Keratinocyte (primary cell): Measurements from ENCODE around the gene SH2B2. TPM values are rescaled to one million over a fixed set of nuclear protein-coding genes. Genes with fewer than 3 reads are reported as not detected.
A peak's percentile ranks its signal among the peaks of the same experiment; 100 is the strongest.

Experiments
- DNase-seq: peaks from one replicate; pipeline ENCODE4 v3.0.0-alpha.2; 2011; ENCODE audit warnings: low read depth, missing footprints, low spot score
- FAIRE-seq: peaks from 2 replicates; lab custom pipeline; 2011; peaks lifted over from hg19 to GRCh38; lab: Jason Lieb, UNC
- H2AFZ ChIP-seq: 2 replicates; pipeline ENCODE4 v1.6.0; 2012; ENCODE audit warnings: low read length, control low read depth, inconsistent platforms; ENCODE audit not compliant: control insufficient read depth
- H3K27ac ChIP-seq: 2 replicates; pipeline ENCODE4 v1.5.1; 2011; ENCODE audit warnings: low read length; ENCODE audit not compliant: control insufficient read depth, insufficient read depth
- H3K27me3 ChIP-seq: 3 replicates; pipeline ENCODE4 v1.6.0; 2011; ENCODE audit warnings: low read length; ENCODE audit not compliant: control insufficient read depth, insufficient read depth; ENCODE audit errors: extremely low read depth
- H3K36me3 ChIP-seq, 2 experiments: 2 replicates in 1 of 2; 3 replicates in 1 of 2; pipeline ENCODE4 v1.5.1; 2011; ENCODE audit warnings: low read length in 2 of 2, mild to moderate bottlenecking in 1 of 2; ENCODE audit not compliant: control insufficient read depth in 2 of 2, insufficient read depth in 2 of 2; ENCODE audit errors: extremely low read depth in 1 of 2
- H3K4me1 ChIP-seq: 3 replicates; pipeline ENCODE4 v1.5.1; 2011; ENCODE audit warnings: low read length; ENCODE audit not compliant: control insufficient read depth, insufficient read depth; ENCODE audit errors: extremely low read depth
- H3K4me2 ChIP-seq: 3 replicates; pipeline ENCODE4 v1.6.0; 2011; ENCODE audit warnings: low read depth, low read length; ENCODE audit not compliant: control insufficient read depth, insufficient read depth; ENCODE audit errors: extremely low read depth
- H3K4me3 ChIP-seq, 3 experiments: fragments of 200-600 bp in 1 of 3; sonication (generic) in 1 of 3; 2 replicates in 2 of 3; 3 replicates in 1 of 3; pipeline ENCODE4 v1.5.1; 2011 to 2016; ENCODE audit warnings: low read length in 3 of 3, mild to moderate bottlenecking in 3 of 3, control low read depth in 2 of 3, inconsistent platforms in 1 of 3, low read depth in 1 of 3, mixed read lengths in 1 of 3, mixed run types in 1 of 3, moderate library complexity in 1 of 3; ENCODE audit not compliant: control insufficient read depth in 2 of 3, insufficient read depth in 2 of 3; ENCODE audit errors: extremely low read depth in 1 of 3
- H3K79me2 ChIP-seq: 2 replicates; pipeline ENCODE4 v1.6.0; 2012; ENCODE audit warnings: low read length; ENCODE audit not compliant: control insufficient read depth, insufficient read depth
- H3K9ac ChIP-seq: 3 replicates; pipeline ENCODE4 v1.6.0; 2011; ENCODE audit warnings: low read length; ENCODE audit not compliant: control insufficient read depth, insufficient read depth; ENCODE audit errors: extremely low read depth
- H3K9me1 ChIP-seq: 3 replicates; pipeline ENCODE4 v1.6.0; 2011; ENCODE audit warnings: low read length; ENCODE audit not compliant: control insufficient read depth, insufficient read depth; ENCODE audit errors: extremely low read depth
- H3K9me3 ChIP-seq: 2 replicates; pipeline ENCODE4 v1.5.1; 2012; ENCODE audit warnings: low read depth, low read length; ENCODE audit not compliant: control insufficient read depth
- H4K20me1 ChIP-seq: 3 replicates; pipeline ENCODE4 v1.6.0; 2011; ENCODE audit warnings: low read length; ENCODE audit not compliant: control insufficient read depth, insufficient read depth; ENCODE audit errors: extremely low read depth
- EZH2 ChIP-seq: IDR thresholded peaks from one replicate; pipeline ENCODE4 v1.6.1; 2012; ENCODE audit warnings: inconsistent platforms, mild to moderate bottlenecking, low read length, moderate library complexity
- dilution Hi-C: fragments of 300-500 bp; cut with MboI; formaldehyde crosslinking; loops from one replicate; pipeline ENCODE4 v1.7.0; 2020; ENCODE audit warnings: low sequenced_read_pairs; ENCODE audit not compliant: extremely low pct_ligation_motif_present
- polyA plus RNA-seq, 5 experiments: library from polyadenylated mRNA; depleted of rRNA in 3 of 5; stranded (reverse) in 3 of 5; stranded (forward) in 1 of 5; unstranded in 1 of 5; fragments of >200 nt; gene quantifications; 1 replicate in 1 of 5; 2 replicates in 3 of 5; 3 replicates in 1 of 5; pipeline versions ENCODE4 v1.2.1 to v1.2.3, GENCODE V29; 2011 to 2012; ENCODE audit warnings: missing spikeins in 2 of 5, low read depth in 1 of 5, low replicate concordance in 1 of 5
- TF ChIP-seq, protein P1 (sequence below), 3 experiments: IDR thresholded peaks in 1 of 3; conservative IDR thresholded peaks in 1 of 3; optimal IDR thresholded peaks in 1 of 3; 2 replicates in 2 of 3; 3 replicates in 1 of 3; pipeline versions ENCODE3 to v1.5.1; 2011; ENCODE audit warnings: low read length in 3 of 3, mild to moderate bottlenecking in 3 of 3, moderate library complexity in 2 of 3, control low read depth in 1 of 3, inconsistent platforms in 1 of 3; ENCODE audit not compliant: insufficient read depth in 2 of 3; ENCODE audit errors: extremely low read depth in 1 of 3

Gene SH2B2
- polyA plus RNA-seq, 1 donor (not counting 4 experiments of a cell fraction or from before 2014, with no cell fraction given), result 0.59 TPM

DNA sequence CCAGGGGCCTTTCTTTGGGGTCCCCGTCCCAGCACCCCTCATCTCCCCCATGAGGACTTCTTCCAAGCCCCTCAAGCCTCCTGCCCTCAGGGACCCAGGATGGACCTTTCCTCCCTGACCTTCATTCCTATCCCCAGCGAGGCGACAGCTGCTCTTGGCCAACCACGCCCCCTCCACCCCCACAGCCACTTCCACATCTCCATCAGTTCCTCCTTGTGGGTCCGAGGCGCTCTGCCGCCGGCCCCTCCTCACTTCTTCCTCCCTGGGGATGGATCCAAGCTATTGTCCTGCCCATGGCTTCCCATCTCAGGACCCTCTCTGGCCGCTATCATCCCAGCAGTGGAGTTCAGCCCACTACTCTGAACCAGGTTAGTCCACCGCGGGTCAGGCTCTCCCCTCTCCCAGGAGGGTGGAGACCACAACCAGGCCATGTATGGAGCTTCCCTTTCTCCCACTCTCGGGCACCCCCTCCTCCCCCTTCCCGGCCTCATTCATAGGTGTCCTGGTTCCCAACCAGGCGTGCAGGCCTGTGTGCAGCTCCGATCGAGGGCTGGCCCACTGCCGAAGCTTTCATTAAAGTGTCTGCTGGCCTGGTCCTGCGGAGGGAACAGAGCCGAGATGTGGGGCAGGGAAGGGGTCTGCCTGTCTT lies 1.7 kb upstream of the SH2B2 start:
- Histone ChIP-seq H3K9me1 (no peaks in the 10 kb centered on the region), H4K20me1 (no peaks in the 10 kb centered on the region), H3K9ac (no peak overlapping the region), H2AFZ (no peak overlapping the region), H3K4me3 (no peak overlapping the region), H3K9me3 (no peaks in the 10 kb centered on the region), H3K27me3 (peaks cover 12% of the 10 kb centered on the region), H3K4me1 (peaks cover 3% of the 10 kb centered on the region), H3K36me3 (no peaks in the 10 kb centered on the region), H3K79me2 (no peaks in the 10 kb centered on the region), H3K27ac (no peak overlapping the region), H3K4me2 (no peak overlapping the region)
- no peak for FAIRE-seq
- DNase-seq, result no peak
- dilution Hi-C loops, result no loop called here
- TF ChIP-seq, protein P1, sequence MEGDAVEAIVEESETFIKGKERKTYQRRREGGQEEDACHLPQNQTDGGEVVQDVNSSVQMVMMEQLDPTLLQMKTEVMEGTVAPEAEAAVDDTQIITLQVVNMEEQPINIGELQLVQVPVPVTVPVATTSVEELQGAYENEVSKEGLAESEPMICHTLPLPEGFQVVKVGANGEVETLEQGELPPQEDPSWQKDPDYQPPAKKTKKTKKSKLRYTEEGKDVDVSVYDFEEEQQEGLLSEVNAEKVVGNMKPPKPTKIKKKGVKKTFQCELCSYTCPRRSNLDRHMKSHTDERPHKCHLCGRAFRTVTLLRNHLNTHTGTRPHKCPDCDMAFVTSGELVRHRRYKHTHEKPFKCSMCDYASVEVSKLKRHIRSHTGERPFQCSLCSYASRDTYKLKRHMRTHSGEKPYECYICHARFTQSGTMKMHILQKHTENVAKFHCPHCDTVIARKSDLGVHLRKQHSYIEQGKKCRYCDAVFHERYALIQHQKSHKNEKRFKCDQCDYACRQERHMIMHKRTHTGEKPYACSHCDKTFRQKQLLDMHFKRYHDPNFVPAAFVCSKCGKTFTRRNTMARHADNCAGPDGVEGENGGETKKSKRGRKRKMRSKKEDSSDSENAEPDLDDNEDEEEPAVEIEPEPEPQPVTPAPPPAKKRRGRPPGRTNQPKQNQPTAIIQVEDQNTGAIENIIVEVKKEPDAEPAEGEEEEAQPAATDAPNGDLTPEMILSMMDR (optimal IDR thresholded peaks at IDR 0.05 in 1 of 3, IDR thresholded peaks at IDR 0.05 in 1 of 3, conservative IDR thresholded peaks at IDR 0.05 in 1 of 3; ENCODE audit: extremely low read depth in 1 of 3, insufficient read depth in 2 of 3, low read length in 3 of 3), result no peak
- TF ChIP-seq EZH2, result no peak

DNA sequence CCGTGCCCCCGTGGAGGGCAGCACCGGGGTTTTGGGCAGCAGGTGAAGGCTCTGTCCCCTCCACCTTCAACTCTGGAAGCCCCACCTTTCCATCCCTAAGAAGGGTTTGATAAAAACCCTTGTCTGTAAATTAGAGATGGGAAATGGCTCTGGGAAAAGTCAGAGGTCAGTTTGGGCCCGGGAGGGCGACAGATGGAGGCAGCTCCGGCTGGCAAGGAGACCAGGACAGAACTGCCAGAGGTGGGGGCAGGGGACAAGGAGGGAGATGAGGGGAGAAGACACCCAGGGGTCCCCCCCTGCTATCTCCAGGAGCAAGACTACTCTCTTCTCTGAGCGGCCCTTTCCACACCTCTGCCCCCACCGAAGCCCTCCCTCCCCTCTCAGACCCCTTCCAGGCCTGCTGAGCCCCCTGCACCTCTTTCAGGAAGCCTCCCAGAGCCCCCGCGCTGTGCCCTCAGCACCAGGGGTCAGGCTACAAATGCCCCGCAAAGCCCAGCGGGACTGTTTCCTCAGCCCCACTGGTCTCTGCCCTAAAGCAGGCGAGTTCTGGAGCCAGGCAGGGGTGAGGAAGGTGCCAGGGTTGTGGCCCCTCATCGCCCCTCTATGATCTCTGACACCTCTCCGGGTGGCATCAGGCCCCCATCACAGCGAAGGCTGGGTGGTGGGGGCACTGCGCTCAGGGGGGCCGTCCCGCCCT lies 980 bp upstream of the SH2B2 start:
- no peaks in the 10 kb centered on the region for H3K9me3 ChIP-seq
- no peaks in the 10 kb centered on the region for H4K20me1 ChIP-seq
- FAIRE-seq (no peak), DNase-seq (no peak)
- dilution Hi-C loops, result no loop called here
- no peak overlapping the region for H2AFZ ChIP-seq
- H3K27me3 ChIP-seq, result peaks cover 12% of the 10 kb centered on the region
- no peak overlapping the region for H3K27ac ChIP-seq
- no peaks in the 10 kb centered on the region for H3K36me3 ChIP-seq
- no peaks in the 10 kb centered on the region for H3K9me1 ChIP-seq
- H3K79me2 ChIP-seq, result no peaks in the 10 kb centered on the region
- no peak for TF ChIP-seq EZH2
- TF ChIP-seq, protein P1 (optimal IDR thresholded peaks at IDR 0.05 in 1 of 3, IDR thresholded peaks at IDR 0.05 in 1 of 3, conservative IDR thresholded peaks at IDR 0.05 in 1 of 3; ENCODE audit: extremely low read depth in 1 of 3, insufficient read depth in 2 of 3, low read length in 3 of 3), result no peak
- H3K4me1 ChIP-seq, result peaks cover 3% of the 10 kb centered on the region
- peak overlapping the region in 2 of 3 experiments; percentile 54 to 66 for H3K4me3 ChIP-seq
- H3K9ac ChIP-seq, result no peak overlapping the region
- peak overlapping the region; percentile 69 for H3K4me2 ChIP-seq
